WI38 (cell line): ENCODE measurements around the gene MACROD2.

Experiments
- H3K4me3 ChIP-seq: 2 replicates; pipeline ENCODE4 v1.5.1; 2011; ENCODE audit warnings: low read depth, mild to moderate bottlenecking, control low read depth, low read length
- TF ChIP-seq, protein P1 (sequence below): IDR thresholded peaks from 2 replicates; pipeline ENCODE4 v1.5.1; 2012; ENCODE audit warnings: low read depth, mild to moderate bottlenecking, control low read depth, low read length

The MACROD2 gene

DNA sequence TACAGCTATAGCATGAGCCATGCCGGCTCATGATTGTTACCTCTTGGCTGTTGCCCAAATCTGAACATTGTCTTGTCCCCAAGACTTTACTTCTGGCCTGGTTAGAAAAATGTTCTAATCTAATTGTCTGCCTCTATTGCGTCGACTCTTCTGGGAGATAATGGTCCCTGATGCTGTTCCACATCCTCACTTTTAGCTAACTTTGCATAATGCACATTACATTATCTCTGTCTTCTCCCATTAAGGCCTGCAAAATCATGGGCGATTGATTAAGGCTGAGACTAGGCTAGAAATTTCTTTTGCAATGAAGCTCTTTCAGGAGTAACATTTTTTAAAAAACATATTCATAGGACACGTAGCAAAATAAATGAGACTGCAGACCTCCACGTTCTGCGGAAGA is 1616.9 kb downstream of the MACROD2 start:
- TF ChIP-seq, protein P1, sequence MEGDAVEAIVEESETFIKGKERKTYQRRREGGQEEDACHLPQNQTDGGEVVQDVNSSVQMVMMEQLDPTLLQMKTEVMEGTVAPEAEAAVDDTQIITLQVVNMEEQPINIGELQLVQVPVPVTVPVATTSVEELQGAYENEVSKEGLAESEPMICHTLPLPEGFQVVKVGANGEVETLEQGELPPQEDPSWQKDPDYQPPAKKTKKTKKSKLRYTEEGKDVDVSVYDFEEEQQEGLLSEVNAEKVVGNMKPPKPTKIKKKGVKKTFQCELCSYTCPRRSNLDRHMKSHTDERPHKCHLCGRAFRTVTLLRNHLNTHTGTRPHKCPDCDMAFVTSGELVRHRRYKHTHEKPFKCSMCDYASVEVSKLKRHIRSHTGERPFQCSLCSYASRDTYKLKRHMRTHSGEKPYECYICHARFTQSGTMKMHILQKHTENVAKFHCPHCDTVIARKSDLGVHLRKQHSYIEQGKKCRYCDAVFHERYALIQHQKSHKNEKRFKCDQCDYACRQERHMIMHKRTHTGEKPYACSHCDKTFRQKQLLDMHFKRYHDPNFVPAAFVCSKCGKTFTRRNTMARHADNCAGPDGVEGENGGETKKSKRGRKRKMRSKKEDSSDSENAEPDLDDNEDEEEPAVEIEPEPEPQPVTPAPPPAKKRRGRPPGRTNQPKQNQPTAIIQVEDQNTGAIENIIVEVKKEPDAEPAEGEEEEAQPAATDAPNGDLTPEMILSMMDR, result no peak
- no peak overlapping the region for H3K4me3 ChIP-seq

DNA sequence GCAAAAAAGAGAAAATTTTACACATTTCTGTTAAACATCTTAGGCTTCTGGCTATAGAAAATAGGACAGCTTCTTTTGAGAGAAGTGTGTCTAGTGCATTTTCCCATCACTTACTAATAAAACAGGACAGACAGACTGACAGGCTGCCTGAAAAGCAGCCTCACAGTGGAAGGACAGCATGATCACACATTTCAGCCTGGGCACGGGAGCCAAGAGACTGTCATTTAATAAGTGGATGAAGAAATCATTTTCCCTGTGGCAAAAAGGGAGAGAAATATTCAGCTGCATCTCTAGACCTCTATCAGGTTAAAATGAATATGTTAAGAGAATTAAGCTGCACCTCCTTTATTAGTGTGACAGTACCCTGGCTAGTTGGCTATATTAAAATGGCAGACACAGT is 1617.5 kb downstream of the MACROD2 start:
- TF ChIP-seq, protein P1, result no peak
- no peak overlapping the region for H3K4me3 ChIP-seq

DNA sequence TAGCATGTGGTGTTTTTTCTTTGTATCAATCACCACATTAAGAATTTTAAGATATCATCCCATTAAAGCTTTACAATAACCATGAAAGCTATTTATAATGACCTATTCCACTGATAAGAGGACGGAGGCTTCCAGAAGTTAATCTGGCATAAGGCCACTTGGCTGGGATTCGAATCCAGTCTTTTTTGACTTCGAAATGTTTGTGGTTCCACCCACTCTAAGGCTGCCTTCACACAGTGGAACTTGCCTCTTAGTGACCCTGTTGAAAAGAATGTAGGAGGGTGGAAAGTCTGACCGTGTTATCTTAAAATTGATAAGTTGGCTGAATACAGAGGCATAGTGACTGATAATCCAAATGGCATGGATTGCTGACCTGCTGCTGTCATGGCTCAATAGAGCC is 1618.2 kb downstream of the MACROD2 start:
- no peak overlapping the region for H3K4me3 ChIP-seq
- TF ChIP-seq, protein P1, result no peak

DNA sequence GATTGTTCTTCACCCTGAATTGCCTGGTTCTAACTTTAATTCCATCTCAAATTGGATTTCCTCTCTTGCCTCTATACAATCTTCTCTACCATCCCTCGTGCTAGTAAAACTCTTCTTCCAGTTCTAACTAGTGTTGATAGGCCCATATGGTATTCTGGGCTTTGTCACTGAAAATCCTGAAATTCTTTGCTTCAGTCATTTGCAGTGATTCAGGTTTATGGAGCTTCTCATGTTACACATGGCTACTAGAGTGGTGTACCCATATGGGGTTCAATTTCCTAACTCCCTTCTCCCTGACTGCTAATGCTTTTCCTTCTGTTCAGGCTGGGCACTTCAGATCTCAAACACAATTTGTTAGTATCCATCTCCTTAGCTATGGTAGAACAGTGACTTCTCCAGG is 1621.3 kb downstream of the MACROD2 start:
- TF ChIP-seq, protein P1, result no peak
- no peak overlapping the region for H3K4me3 ChIP-seq

DNA sequence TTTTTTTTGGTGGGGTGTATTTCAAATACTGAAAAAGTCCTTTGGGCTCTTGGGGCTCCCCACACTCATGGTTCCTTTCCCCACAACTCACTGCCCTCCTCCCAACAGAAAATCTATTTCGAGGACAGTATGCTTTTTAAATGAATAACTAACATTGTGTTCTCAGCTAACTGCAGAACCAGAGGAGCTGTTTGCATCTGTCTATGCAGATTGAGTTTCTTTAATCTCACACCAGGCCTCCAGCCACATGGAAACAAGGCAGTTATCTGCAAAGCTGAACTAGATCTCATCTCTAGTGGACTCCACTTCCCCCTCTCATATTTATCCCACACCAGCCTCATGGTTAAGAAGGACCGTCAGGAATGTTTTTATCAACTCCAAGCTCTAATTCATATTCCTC is 1622.8 kb downstream of the MACROD2 start:
- no peak overlapping the region for H3K4me3 ChIP-seq
- TF ChIP-seq, protein P1, result no peak

DNA sequence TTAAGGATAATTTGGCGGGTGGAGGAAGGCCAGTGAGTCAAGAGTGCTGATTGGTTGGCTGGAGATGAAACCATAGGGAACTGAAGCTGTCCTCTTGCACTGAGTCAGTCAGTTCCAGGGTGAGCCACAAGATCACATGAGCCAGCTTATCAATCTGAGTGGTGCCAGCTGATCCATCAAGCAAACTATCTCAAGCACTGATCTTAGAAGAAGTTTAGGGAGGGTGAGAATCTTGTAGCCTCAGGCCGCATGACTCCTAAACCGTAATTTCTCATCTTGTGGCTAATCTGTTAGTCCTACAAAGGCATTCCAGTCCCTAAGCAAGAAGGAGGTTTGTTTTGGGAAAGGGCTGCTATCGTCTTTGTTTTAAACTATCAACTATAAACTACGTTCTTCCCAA is 1623.6 kb downstream of the MACROD2 start:
- TF ChIP-seq, protein P1, result no peak

DNA sequence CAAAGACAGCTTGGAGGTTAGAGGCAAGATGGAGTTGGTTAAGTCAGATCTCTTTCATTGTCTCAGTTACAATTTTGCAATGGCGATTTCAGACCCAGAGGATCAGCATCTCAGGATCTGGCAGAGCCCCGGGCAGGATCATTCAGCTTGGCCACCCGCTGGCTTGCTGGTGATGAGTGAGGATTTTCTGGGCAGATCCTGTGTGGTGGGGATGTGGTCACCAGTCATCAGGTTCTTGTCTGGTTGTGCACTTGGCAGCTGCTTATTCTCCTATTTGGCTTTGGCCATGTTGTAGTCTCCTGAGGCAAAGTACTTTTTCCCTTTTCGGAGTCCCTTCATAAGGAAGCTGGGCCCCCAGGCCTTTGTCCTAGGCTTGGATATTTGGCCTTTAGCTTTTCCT is 1624.0 kb downstream of the MACROD2 start:
- no peak overlapping the region for H3K4me3 ChIP-seq
- TF ChIP-seq, protein P1, result no peak

More for the DNA sequence above, 1623.6 kb downstream of the MACROD2 start:
- no peak overlapping the region for H3K4me3 ChIP-seq
